Measurements from ENCODE around the gene GDF7. TPM values are rescaled to one million over a fixed set of nuclear protein-coding genes. Genes with fewer than 3 reads are reported as not detected.

GDF7 gene
- total RNA-seq, 3 donors from 2014 or later (not counting 1 experiment from before 2014, with no cell fraction given): 0.02 to 0.10 (median 0.05) TPM

- WGBS (ENCODE audit: insufficient coverage): 86% methylated on average over 11 of the region's 11 CpGs
- Histone ChIP-seq H3K9me3 (ENCODE audit: control insufficient read depth, insufficient read depth, low read length) (no peaks in the 10 kb centered on the region), H3K4me1 (ENCODE audit: control insufficient read depth, insufficient read depth, low read length) (no peaks in the 10 kb centered on the region), H3K27ac (ENCODE audit: low read length) (no peak overlapping the region), H3K27me3 (ENCODE audit: control insufficient read depth, insufficient read depth, low read length) (no peaks in the 10 kb centered on the region), H3K36me3 (ENCODE audit: control insufficient read depth, insufficient read depth, low read length) (peaks cover 42% of the 10 kb centered on the region), H3K4me3 (ENCODE audit: low read length) (no peak overlapping the region)
- Mint-ChIP-seq H3K4me1 (no peaks in the 10 kb centered on the region), H3K9me3 (no peaks in the 10 kb centered on the region), H3K27me3 (ENCODE audit: low read depth in 2 of 2) (no peaks in the 10 kb centered on the region), H3K27ac (no peak overlapping the region), H3K4me3 (no peak overlapping the region), H3K36me3 (peaks cover 7% of the 10 kb centered on the region)
- intact Hi-C loops (cut with micrococcal nuclease): no loop called here
- TF ChIP-seq CTCF (IDR thresholded peaks at IDR 0.05): no peak
- ATAC-seq (no peak), DNase-seq (no peak)
Measured at GRCh38 chr2:20624884-20625485, 42.0 kb upstream of the GDF7 start.

- H3K27ac Mint-ChIP-seq: no peak overlapping the region
- 94% methylated on average over 19 of the region's 19 CpGs for WGBS (ENCODE audit: insufficient coverage)
Measured at GRCh38 chr2:20625491-20626391, 41.2 kb upstream of the GDF7 start.

GRCh38 chr2:20626392-20626697 lies 40.6 kb upstream of the GDF7 start:
- Mint-ChIP-seq H3K27me3 (ENCODE audit: low read depth in 2 of 2) (no peaks in the 10 kb centered on the region), H3K36me3 (no peaks in the 10 kb centered on the region), H3K4me1 (no peaks in the 10 kb centered on the region), H3K27ac (no peak overlapping the region), H3K9me3 (no peaks in the 10 kb centered on the region), H3K4me3 (no peak overlapping the region)
- peaks cover 35% of the 10 kb centered on the region for H3K36me3 ChIP-seq (ENCODE audit: control insufficient read depth, insufficient read depth, low read length)
- TF ChIP-seq CTCF (IDR thresholded peaks at IDR 0.05): no peak
- no peak overlapping the region for H3K4me3 ChIP-seq (ENCODE audit: low read length)
- H3K27ac ChIP-seq (ENCODE audit: low read length): no peak overlapping the region
- no peaks in the 10 kb centered on the region for H3K9me3 ChIP-seq (ENCODE audit: control insufficient read depth, insufficient read depth, low read length)
- DNase-seq: no peak
- 98% methylated on average over 2 of the region's 2 CpGs for WGBS (ENCODE audit: insufficient coverage)
- no peaks in the 10 kb centered on the region for H3K4me1 ChIP-seq (ENCODE audit: control insufficient read depth, insufficient read depth, low read length)
- no peaks in the 10 kb centered on the region for H3K27me3 ChIP-seq (ENCODE audit: control insufficient read depth, insufficient read depth, low read length)
- no peak for ATAC-seq
- intact Hi-C loops (cut with micrococcal nuclease): no loop called here

More at GRCh38 chr2:20625491-20626391, 41.2 kb upstream of the GDF7 start:
- no peak for ATAC-seq
- Mint-ChIP-seq H3K4me1 (no peaks in the 10 kb centered on the region), H3K9me3 (no peaks in the 10 kb centered on the region), H3K27me3 (ENCODE audit: low read depth in 2 of 2) (no peaks in the 10 kb centered on the region), H3K4me3 (no peak overlapping the region), H3K36me3 (peaks cover 2% of the 10 kb centered on the region)
- no peaks in the 10 kb centered on the region for H3K4me1 ChIP-seq (ENCODE audit: control insufficient read depth, insufficient read depth, low read length)
- no peaks in the 10 kb centered on the region for H3K9me3 ChIP-seq (ENCODE audit: control insufficient read depth, insufficient read depth, low read length)
- TF ChIP-seq CTCF (IDR thresholded peaks at IDR 0.05): no peak
- no peaks in the 10 kb centered on the region for H3K27me3 ChIP-seq (ENCODE audit: control insufficient read depth, insufficient read depth, low read length)
- H3K4me3 ChIP-seq (ENCODE audit: low read length): no peak overlapping the region
- no peak overlapping the region for H3K27ac ChIP-seq (ENCODE audit: low read length)
- no peak for DNase-seq
- intact Hi-C loops (cut with micrococcal nuclease): no loop called here
- H3K36me3 ChIP-seq (ENCODE audit: control insufficient read depth, insufficient read depth, low read length): peaks cover 39% of the 10 kb centered on the region

Data from natural killer cell (primary cell).